ENCODE results near the gene C8B.

The C8B gene

DNA sequence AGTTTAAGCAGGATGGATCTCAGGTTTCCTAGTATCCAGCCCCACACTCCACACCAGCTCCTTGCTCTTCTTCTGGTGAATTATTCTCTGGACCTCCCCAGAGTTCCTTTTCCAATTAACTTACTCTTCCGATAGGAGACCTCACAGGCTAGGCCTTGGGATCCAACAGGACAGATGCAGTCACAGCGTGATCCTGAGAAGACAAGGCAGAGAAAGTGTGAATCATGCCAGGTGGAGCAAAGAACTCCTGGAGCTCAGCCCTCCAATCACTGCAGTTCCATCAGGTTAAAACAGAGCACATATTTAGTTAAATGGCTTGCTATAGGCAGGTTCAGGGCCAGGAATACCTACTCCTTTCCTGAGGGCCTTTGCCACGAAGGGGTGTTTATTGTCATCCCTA is 34.1 kb downstream of the C8B start:
- TF ChIP-seq YY1 (IDR thresholded peaks at IDR 0.05; ENCODE audit: insufficient read depth, insufficient read length) (no peak), ZNF274 (IDR thresholded peaks at IDR 0.05; ENCODE audit: low read depth, low read length) (no peak), SUZ12 (IDR thresholded peaks at IDR 0.05; ENCODE audit: extremely low read depth, insufficient read depth, insufficient read length) (no peak)
- Histone ChIP-seq H3K36me3 (ENCODE audit: insufficient read depth, insufficient read length, low read length) (no peaks in the 10 kb centered on the region), H3K27me3 (ENCODE audit: insufficient read depth, insufficient read length) (peaks cover 27% of the 10 kb centered on the region)

DNA sequence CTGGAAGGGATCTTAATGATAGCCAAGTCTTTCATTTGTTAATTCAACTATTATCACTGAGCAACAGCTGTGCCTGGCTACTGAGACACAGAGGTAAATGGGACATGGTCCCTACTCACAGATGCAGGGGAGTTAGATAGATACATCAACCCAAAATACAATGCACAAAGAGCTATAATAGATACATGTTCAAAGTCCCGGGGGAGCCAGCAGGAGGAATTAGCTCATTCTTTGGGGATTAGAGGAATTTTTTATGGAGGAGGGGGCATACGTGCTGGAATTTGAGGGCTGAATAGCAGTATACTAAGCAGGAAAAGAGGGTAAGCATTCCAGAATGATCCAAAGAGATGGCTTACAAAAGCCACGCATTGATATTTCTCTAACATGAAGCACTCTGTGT is 34.6 kb downstream of the C8B start:
- peaks cover 27% of the 10 kb centered on the region for H3K27me3 ChIP-seq (ENCODE audit: insufficient read depth, insufficient read length)
- H3K9ac ChIP-seq (ENCODE audit: insufficient read length, low read depth) = no peak overlapping the region
- no peaks in the 10 kb centered on the region for H3K9me3 ChIP-seq (ENCODE audit: insufficient read depth, low read length)
- DNase-seq (ENCODE audit: low read depth, low spot score) = no peak
- H3K36me3 ChIP-seq (ENCODE audit: insufficient read depth, insufficient read length, low read length) = no peaks in the 10 kb centered on the region
- TF ChIP-seq SUZ12 (IDR thresholded peaks at IDR 0.05; ENCODE audit: extremely low read depth, insufficient read depth, insufficient read length) = no peak
- no peak for TF ChIP-seq ZNF274 (IDR thresholded peaks at IDR 0.05; ENCODE audit: low read depth, low read length)
- TF ChIP-seq YY1 (IDR thresholded peaks at IDR 0.05; ENCODE audit: insufficient read depth, insufficient read length) = no peak
- H3K4me1 ChIP-seq (ENCODE audit: insufficient read depth, insufficient read length) = no peaks in the 10 kb centered on the region
- no peak overlapping the region for H3K4me3 ChIP-seq (ENCODE audit: insufficient read length, low read depth)

More for the DNA sequence above, 34.1 kb downstream of the C8B start:
- Histone ChIP-seq H3K9me3 (ENCODE audit: insufficient read depth, low read length) (no peaks in the 10 kb centered on the region), H3K9ac (ENCODE audit: insufficient read length, low read depth) (no peak overlapping the region), H3K4me3 (ENCODE audit: insufficient read length, low read depth) (no peak overlapping the region), H3K4me1 (ENCODE audit: insufficient read depth, insufficient read length) (no peaks in the 10 kb centered on the region)
- no peak for DNase-seq (ENCODE audit: low read depth, low spot score)

DNA sequence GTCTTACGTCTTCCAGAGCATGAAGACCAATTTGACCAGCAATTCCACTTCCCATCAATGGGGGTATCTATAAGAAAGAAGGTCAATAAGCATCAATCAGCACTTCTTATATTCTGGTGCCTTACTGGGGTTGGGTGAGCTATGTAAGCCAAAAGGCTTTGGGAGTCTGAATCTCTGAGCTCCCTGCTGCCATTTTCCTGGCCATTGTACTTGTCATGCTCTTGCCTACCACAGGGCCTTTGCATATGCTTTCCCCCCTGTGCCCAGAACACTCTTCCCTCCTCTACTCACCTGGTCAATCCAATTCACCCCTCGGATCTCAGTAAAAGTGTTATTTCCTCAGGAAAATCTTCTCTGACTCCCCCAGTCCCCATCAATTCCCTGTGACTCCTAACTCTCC is 36.3 kb downstream of the C8B start:
- Histone ChIP-seq H3K9me3 (ENCODE audit: insufficient read depth, low read length) (no peaks in the 10 kb centered on the region), H3K27me3 (ENCODE audit: insufficient read depth, insufficient read length) (peaks cover 21% of the 10 kb centered on the region), H3K4me3 (ENCODE audit: insufficient read length, low read depth) (no peak overlapping the region), H3K9ac (ENCODE audit: insufficient read length, low read depth) (no peak overlapping the region), H3K4me1 (ENCODE audit: insufficient read depth, insufficient read length) (no peaks in the 10 kb centered on the region), H3K36me3 (ENCODE audit: insufficient read depth, insufficient read length, low read length) (no peaks in the 10 kb centered on the region)
- no peak for TF ChIP-seq SUZ12 (IDR thresholded peaks at IDR 0.05; ENCODE audit: extremely low read depth, insufficient read depth, insufficient read length)
- no peak for TF ChIP-seq ZNF274 (IDR thresholded peaks at IDR 0.05; ENCODE audit: low read depth, low read length)
- no peak for TF ChIP-seq YY1 (IDR thresholded peaks at IDR 0.05; ENCODE audit: insufficient read depth, insufficient read length)
- no peak for DNase-seq (ENCODE audit: low read depth, low spot score)

DNA sequence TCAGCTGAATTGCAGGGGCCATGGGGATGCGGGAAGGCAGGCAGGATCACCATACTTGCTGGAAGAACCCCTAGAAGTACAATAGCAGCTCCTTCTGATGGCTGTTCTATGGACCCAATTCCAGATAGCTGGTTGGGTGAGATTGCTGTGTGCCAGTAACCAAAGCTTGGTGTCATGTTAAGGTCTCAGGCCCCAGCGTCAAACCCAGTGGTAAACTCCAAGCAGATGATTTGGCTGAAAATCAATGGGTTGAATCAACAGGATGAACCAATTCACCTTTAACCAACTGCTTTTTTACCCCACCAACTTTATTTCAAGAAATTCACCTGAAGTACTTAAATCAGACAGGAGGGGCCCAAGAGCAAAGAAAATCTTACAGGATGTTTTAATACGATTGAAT is 37.8 kb downstream of the C8B start:
- no peaks in the 10 kb centered on the region for H3K4me1 ChIP-seq (ENCODE audit: insufficient read depth, insufficient read length)
- no peak for DNase-seq (ENCODE audit: low read depth, low spot score)
- H3K9ac ChIP-seq (ENCODE audit: insufficient read length, low read depth) = no peak overlapping the region
- H3K9me3 ChIP-seq (ENCODE audit: insufficient read depth, low read length) = no peaks in the 10 kb centered on the region
- H3K4me3 ChIP-seq (ENCODE audit: insufficient read length, low read depth) = no peak overlapping the region
- TF ChIP-seq YY1 (IDR thresholded peaks at IDR 0.05; ENCODE audit: insufficient read depth, insufficient read length) = no peak
- TF ChIP-seq ZNF274 (IDR thresholded peaks at IDR 0.05; ENCODE audit: low read depth, low read length) = no peak
- no peak for TF ChIP-seq SUZ12 (IDR thresholded peaks at IDR 0.05; ENCODE audit: extremely low read depth, insufficient read depth, insufficient read length)
- peaks cover 9% of the 10 kb centered on the region for H3K27me3 ChIP-seq (ENCODE audit: insufficient read depth, insufficient read length)
- H3K36me3 ChIP-seq (ENCODE audit: insufficient read depth, insufficient read length, low read length) = no peaks in the 10 kb centered on the region

DNA sequence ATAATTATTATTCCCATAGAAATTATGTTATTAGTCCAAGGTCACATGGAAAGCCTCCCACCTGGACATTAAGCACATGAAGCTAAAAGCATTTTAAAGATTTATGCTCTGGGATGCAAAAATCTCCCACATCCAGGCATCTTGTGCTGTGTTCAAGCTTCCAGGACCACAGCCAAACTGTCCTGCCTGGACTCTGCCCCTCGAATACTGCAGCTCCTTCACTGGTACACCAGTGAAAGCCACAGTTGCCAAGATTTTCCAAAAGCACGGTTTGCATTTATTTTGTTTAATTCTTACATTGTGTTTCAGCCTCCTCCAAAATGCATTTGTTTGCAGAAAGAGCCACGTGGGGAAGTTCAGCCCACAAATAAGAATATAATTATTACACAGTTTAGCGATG is 38.6 kb downstream of the C8B start:
- Histone ChIP-seq H3K4me1 (ENCODE audit: insufficient read depth, insufficient read length) (no peaks in the 10 kb centered on the region), H3K27me3 (ENCODE audit: insufficient read depth, insufficient read length) (peaks cover 4% of the 10 kb centered on the region), H3K9ac (ENCODE audit: insufficient read length, low read depth) (no peak overlapping the region), H3K9me3 (ENCODE audit: insufficient read depth, low read length) (no peaks in the 10 kb centered on the region), H3K4me3 (ENCODE audit: insufficient read length, low read depth) (no peak overlapping the region), H3K36me3 (ENCODE audit: insufficient read depth, insufficient read length, low read length) (no peaks in the 10 kb centered on the region)
- no peak for TF ChIP-seq YY1 (IDR thresholded peaks at IDR 0.05; ENCODE audit: insufficient read depth, insufficient read length)
- no peak for TF ChIP-seq ZNF274 (IDR thresholded peaks at IDR 0.05; ENCODE audit: low read depth, low read length)
- no peak for TF ChIP-seq SUZ12 (IDR thresholded peaks at IDR 0.05; ENCODE audit: extremely low read depth, insufficient read depth, insufficient read length)
- DNase-seq (ENCODE audit: low read depth, low spot score) = no peak

DNA sequence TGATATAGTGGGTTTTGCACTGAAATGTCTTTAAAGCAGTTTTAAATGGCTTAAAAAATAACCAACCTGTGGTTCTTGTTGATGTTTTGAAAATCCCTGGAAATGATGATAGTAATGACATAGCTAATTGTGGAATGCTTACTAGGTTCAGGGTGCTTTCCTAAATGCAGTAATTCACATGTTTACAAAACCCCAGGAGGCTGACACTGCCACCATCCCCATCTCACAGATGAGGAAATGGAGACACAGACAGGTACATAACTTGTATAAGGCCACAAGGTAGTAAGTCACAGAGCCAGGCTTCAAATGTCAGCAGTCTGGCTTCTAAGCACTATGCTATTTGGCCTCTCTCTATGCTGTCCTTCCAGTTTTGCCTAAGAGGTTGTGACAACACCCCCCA is 40.6 kb downstream of the C8B start:
- H3K36me3 ChIP-seq (ENCODE audit: insufficient read depth, insufficient read length, low read length) = no peaks in the 10 kb centered on the region
- H3K27me3 ChIP-seq (ENCODE audit: insufficient read depth, insufficient read length) = no peaks in the 10 kb centered on the region
- no peak overlapping the region for H3K9ac ChIP-seq (ENCODE audit: insufficient read length, low read depth)
- no peak for TF ChIP-seq ZNF274 (IDR thresholded peaks at IDR 0.05; ENCODE audit: low read depth, low read length)
- no peak for TF ChIP-seq YY1 (IDR thresholded peaks at IDR 0.05; ENCODE audit: insufficient read depth, insufficient read length)
- no peak for TF ChIP-seq SUZ12 (IDR thresholded peaks at IDR 0.05; ENCODE audit: extremely low read depth, insufficient read depth, insufficient read length)
- H3K4me3 ChIP-seq (ENCODE audit: insufficient read length, low read depth) = no peak overlapping the region
- H3K4me1 ChIP-seq (ENCODE audit: insufficient read depth, insufficient read length) = no peaks in the 10 kb centered on the region
- no peak for DNase-seq (ENCODE audit: low read depth, low spot score)
- H3K9me3 ChIP-seq (ENCODE audit: insufficient read depth, low read length) = no peaks in the 10 kb centered on the region

DNA sequence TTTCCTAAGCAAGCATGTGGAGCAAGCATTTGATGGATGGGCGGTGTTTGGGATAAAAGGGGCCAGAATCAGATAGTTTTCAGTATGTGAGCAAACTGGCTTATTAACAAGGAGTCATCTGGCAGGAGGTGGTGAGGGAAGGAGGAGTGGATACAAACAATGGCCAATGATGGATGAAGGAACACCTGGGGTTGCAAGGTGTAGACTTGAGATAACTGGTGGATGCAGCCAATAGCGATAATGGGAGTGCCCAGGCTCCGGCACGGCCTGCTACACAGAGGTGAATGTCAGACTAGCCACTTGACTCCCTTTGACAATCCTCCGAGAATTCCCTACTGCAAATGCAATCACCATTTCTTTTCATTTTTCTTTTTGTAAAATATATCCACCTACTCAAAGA is 41.7 kb downstream of the C8B start:
- no peaks in the 10 kb centered on the region for H3K27me3 ChIP-seq (ENCODE audit: insufficient read depth, insufficient read length)
- no peak overlapping the region for H3K9ac ChIP-seq (ENCODE audit: insufficient read length, low read depth)
- H3K9me3 ChIP-seq (ENCODE audit: insufficient read depth, low read length) = no peaks in the 10 kb centered on the region
- TF ChIP-seq ZNF274 (IDR thresholded peaks at IDR 0.05; ENCODE audit: low read depth, low read length) (no peak), YY1 (IDR thresholded peaks at IDR 0.05; ENCODE audit: insufficient read depth, insufficient read length) (no peak), SUZ12 (IDR thresholded peaks at IDR 0.05; ENCODE audit: extremely low read depth, insufficient read depth, insufficient read length) (no peak)
- no peak for DNase-seq (ENCODE audit: low read depth, low spot score)
- no peak overlapping the region for H3K4me3 ChIP-seq (ENCODE audit: insufficient read length, low read depth)
- no peaks in the 10 kb centered on the region for H3K36me3 ChIP-seq (ENCODE audit: insufficient read depth, insufficient read length, low read length)
- H3K4me1 ChIP-seq (ENCODE audit: insufficient read depth, insufficient read length) = no peaks in the 10 kb centered on the region

DNA sequence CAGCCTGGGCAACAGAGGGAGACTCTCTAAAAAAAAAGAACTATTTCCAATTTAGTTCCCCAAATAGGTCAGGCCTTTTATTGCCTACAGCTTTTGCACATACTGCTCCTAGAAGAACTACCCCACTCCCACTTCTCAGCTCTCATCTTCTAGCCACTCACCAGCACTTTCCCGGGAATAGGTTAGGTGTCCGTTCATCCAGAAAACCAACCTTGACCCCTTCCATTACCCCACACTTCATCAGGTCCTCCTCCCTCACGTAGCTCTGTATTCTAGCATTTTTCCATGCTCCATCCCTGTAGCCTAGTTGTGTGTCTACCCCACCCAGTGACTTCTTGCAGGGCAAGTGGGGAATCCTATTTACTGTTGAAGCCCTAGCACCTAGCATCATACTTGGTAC is 42.6 kb downstream of the C8B start:
- DNase-seq (ENCODE audit: low read depth, low spot score) = no peak
- no peaks in the 10 kb centered on the region for H3K4me1 ChIP-seq (ENCODE audit: insufficient read depth, insufficient read length)
- H3K36me3 ChIP-seq (ENCODE audit: insufficient read depth, insufficient read length, low read length) = no peaks in the 10 kb centered on the region
- TF ChIP-seq SUZ12 (IDR thresholded peaks at IDR 0.05; ENCODE audit: extremely low read depth, insufficient read depth, insufficient read length) (no peak), ZNF274 (IDR thresholded peaks at IDR 0.05; ENCODE audit: low read depth, low read length) (no peak), YY1 (IDR thresholded peaks at IDR 0.05; ENCODE audit: insufficient read depth, insufficient read length) (no peak)
- no peak overlapping the region for H3K9ac ChIP-seq (ENCODE audit: insufficient read length, low read depth)
- no peaks in the 10 kb centered on the region for H3K27me3 ChIP-seq (ENCODE audit: insufficient read depth, insufficient read length)
- H3K9me3 ChIP-seq (ENCODE audit: insufficient read depth, low read length) = no peaks in the 10 kb centered on the region
- no peak overlapping the region for H3K4me3 ChIP-seq (ENCODE audit: insufficient read length, low read depth)
